ENCODE results near the gene DHRS1.
"Not testable (repeated sequence)": the region's sequence is repeated elsewhere in the genome, so short reads cannot be mapped to it uniquely, and the experiment has no call there.

The DHRS1 gene

GRCh38 chr14:24261969-24262327, 37.6 kb downstream of the DHRS1 start:
- DNase-seq, result no peak

GRCh38 chr14:24261256-24261968, 38.2 kb downstream of the DHRS1 start:
- DNase-seq, result no peak

- no peak for DNase-seq
These were observed 38.8 kb downstream of the DHRS1 start for GRCh38 chr14:24260780-24261157.

- DNase-seq, result no peak
These were observed 39.4 kb downstream of the DHRS1 start for GRCh38 chr14:24260026-24260779.

GRCh38 chr14:24259282-24260025, 40.1 kb downstream of the DHRS1 start:
- DNase-seq, result peak; percentile 78

- DNase-seq, result no peak
These were observed 40.9 kb downstream of the DHRS1 start for GRCh38 chr14:24258548-24259265.

GRCh38 chr14:24258119-24258518, 41.5 kb downstream of the DHRS1 start:
- no peak for DNase-seq

- DNase-seq, result no peak
These were observed 42.6 kb downstream of the DHRS1 start for GRCh38 chr14:24256960-24257359.

- DNase-seq, result no peak
These were observed 43.5 kb downstream of the DHRS1 start for GRCh38 chr14:24255931-24256711.

GRCh38 chr14:24255438-24255837, 44.1 kb downstream of the DHRS1 start:
- no peak for DNase-seq

- no peak for DNase-seq
These were observed 44.8 kb downstream of the DHRS1 start for GRCh38 chr14:24254630-24255392.

GRCh38 chr14:24253936-24254335, 45.6 kb downstream of the DHRS1 start:
- DNase-seq, result no peak

GRCh38 chr14:24252289-24253124, 47.1 kb downstream of the DHRS1 start:
- no peak for DNase-seq

GRCh38 chr14:24251880-24252288, 47.7 kb downstream of the DHRS1 start:
- DNase-seq, result no peak

- no peak for DNase-seq
These were observed 49.2 kb downstream of the DHRS1 start for GRCh38 chr14:24250354-24250753.

- DNase-seq, result no peak
These were observed 50.2 kb downstream of the DHRS1 start for GRCh38 chr14:24249230-24250021.

- DNase-seq, result no peak
These were observed 52.2 kb downstream of the DHRS1 start for GRCh38 chr14:24247422-24247821.

GRCh38 chr14:24246765-24247212, 52.8 kb downstream of the DHRS1 start:
- DNase-seq, result no peak

- not testable (repeated sequence) for DNase-seq
These were observed 54.2 kb downstream of the DHRS1 start for GRCh38 chr14:24245350-24245749.
